Mucosa of stomach (tissue), 1 donor: Measurements from ENCODE around the gene ADCYAP1R1.

Experiments used
- H3K27me3 ChIP-seq: one replicate; pipeline ENCODE4 v1.7.0; 2013; ENCODE audit warnings: mild to moderate bottlenecking, low read length; ENCODE audit not compliant: control insufficient read depth, insufficient read depth
- H3K36me3 ChIP-seq: one replicate; pipeline ENCODE4 v1.7.0; 2013; ENCODE audit warnings: low read length; ENCODE audit not compliant: control insufficient read depth, insufficient read depth
- H3K4me1 ChIP-seq: one replicate; pipeline ENCODE4 v1.7.0; 2013; ENCODE audit warnings: mild to moderate bottlenecking, low read length; ENCODE audit not compliant: control insufficient read depth, insufficient read depth
- H3K4me3 ChIP-seq: one replicate; pipeline ENCODE4 v1.7.0; 2013; ENCODE audit warnings: low read length
- H3K9ac ChIP-seq: one replicate; pipeline ENCODE4 v1.7.0; 2013; ENCODE audit warnings: mild to moderate bottlenecking, low read length, moderate library complexity
- H3K9me3 ChIP-seq: one replicate; pipeline ENCODE4 v1.7.0; 2013; ENCODE audit warnings: mild to moderate bottlenecking, low read length, moderate library complexity; ENCODE audit not compliant: control insufficient read depth
- donor health status: Pancreatic carcinoma.

ADCYAP1R1 gene

GRCh38 chr7:31074120-31074383 lies 21.9 kb downstream of the ADCYAP1R1 start:
- Histone ChIP-seq H3K36me3 (no peaks in the 10 kb centered on the region), H3K27me3 (no peaks in the 10 kb centered on the region), H3K4me1 (no peaks in the 10 kb centered on the region), H3K9ac (no peak overlapping the region), H3K9me3 (no peaks in the 10 kb centered on the region), H3K4me3 (no peak overlapping the region)

GRCh38 chr7:31074403-31075085 lies 22.4 kb downstream of the ADCYAP1R1 start:
- H3K4me3 ChIP-seq: no peak overlapping the region
- H3K9ac ChIP-seq: no peak overlapping the region
- H3K27me3 ChIP-seq: no peaks in the 10 kb centered on the region
- H3K9me3 ChIP-seq: no peaks in the 10 kb centered on the region
- H3K4me1 ChIP-seq: no peaks in the 10 kb centered on the region
- H3K36me3 ChIP-seq: no peaks in the 10 kb centered on the region

- Histone ChIP-seq H3K27me3 (no peaks in the 10 kb centered on the region), H3K9ac (no peak overlapping the region), H3K4me1 (no peaks in the 10 kb centered on the region), H3K36me3 (no peaks in the 10 kb centered on the region), H3K9me3 (no peaks in the 10 kb centered on the region), H3K4me3 (no peak overlapping the region)
Measured at GRCh38 chr7:31075086-31075405, 22.9 kb downstream of the ADCYAP1R1 start.

GRCh38 chr7:31076051-31076450 lies 23.9 kb downstream of the ADCYAP1R1 start:
- Histone ChIP-seq H3K4me3 (no peak overlapping the region), H3K9ac (no peak overlapping the region), H3K27me3 (no peaks in the 10 kb centered on the region), H3K36me3 (no peaks in the 10 kb centered on the region), H3K9me3 (no peaks in the 10 kb centered on the region), H3K4me1 (no peaks in the 10 kb centered on the region)

GRCh38 chr7:31076641-31077310 lies 24.7 kb downstream of the ADCYAP1R1 start:
- Histone ChIP-seq H3K4me1 (no peaks in the 10 kb centered on the region), H3K4me3 (no peak overlapping the region), H3K36me3 (no peaks in the 10 kb centered on the region), H3K9me3 (no peaks in the 10 kb centered on the region), H3K9ac (no peak overlapping the region), H3K27me3 (no peaks in the 10 kb centered on the region)

- no peak overlapping the region for H3K4me3 ChIP-seq
- H3K4me1 ChIP-seq: no peaks in the 10 kb centered on the region
- H3K36me3 ChIP-seq: no peaks in the 10 kb centered on the region
- H3K9ac ChIP-seq: no peak overlapping the region
- H3K9me3 ChIP-seq: no peaks in the 10 kb centered on the region
- no peaks in the 10 kb centered on the region for H3K27me3 ChIP-seq
Measured at GRCh38 chr7:31077484-31078362, 25.6 kb downstream of the ADCYAP1R1 start.

GRCh38 chr7:31078363-31078990 lies 26.4 kb downstream of the ADCYAP1R1 start:
- Histone ChIP-seq H3K9ac (no peak overlapping the region), H3K4me3 (no peak overlapping the region), H3K9me3 (no peaks in the 10 kb centered on the region), H3K27me3 (no peaks in the 10 kb centered on the region), H3K4me1 (no peaks in the 10 kb centered on the region), H3K36me3 (no peaks in the 10 kb centered on the region)

GRCh38 chr7:31079126-31079823 lies 27.2 kb downstream of the ADCYAP1R1 start:
- Histone ChIP-seq H3K36me3 (no peaks in the 10 kb centered on the region), H3K4me1 (no peaks in the 10 kb centered on the region), H3K27me3 (no peaks in the 10 kb centered on the region), H3K9me3 (no peaks in the 10 kb centered on the region), H3K9ac (no peak overlapping the region), H3K4me3 (no peak overlapping the region)

GRCh38 chr7:31079824-31080511 lies 27.9 kb downstream of the ADCYAP1R1 start:
- Histone ChIP-seq H3K9ac (no peak overlapping the region), H3K4me3 (no peak overlapping the region), H3K9me3 (no peaks in the 10 kb centered on the region), H3K27me3 (no peaks in the 10 kb centered on the region), H3K36me3 (no peaks in the 10 kb centered on the region), H3K4me1 (no peaks in the 10 kb centered on the region)

- H3K4me3 ChIP-seq: no peak overlapping the region
- no peaks in the 10 kb centered on the region for H3K9me3 ChIP-seq
- no peaks in the 10 kb centered on the region for H3K27me3 ChIP-seq
- H3K36me3 ChIP-seq: no peaks in the 10 kb centered on the region
- no peaks in the 10 kb centered on the region for H3K4me1 ChIP-seq
- no peak overlapping the region for H3K9ac ChIP-seq
Measured at GRCh38 chr7:31080763-31081162, 28.7 kb downstream of the ADCYAP1R1 start.

GRCh38 chr7:31082017-31082416 lies 29.9 kb downstream of the ADCYAP1R1 start:
- Histone ChIP-seq H3K9ac (no peak overlapping the region), H3K4me3 (no peak overlapping the region), H3K36me3 (no peaks in the 10 kb centered on the region), H3K4me1 (no peaks in the 10 kb centered on the region), H3K9me3 (no peaks in the 10 kb centered on the region), H3K27me3 (no peaks in the 10 kb centered on the region)
